Measurements from ENCODE around the gene MYL12B.

DNA sequence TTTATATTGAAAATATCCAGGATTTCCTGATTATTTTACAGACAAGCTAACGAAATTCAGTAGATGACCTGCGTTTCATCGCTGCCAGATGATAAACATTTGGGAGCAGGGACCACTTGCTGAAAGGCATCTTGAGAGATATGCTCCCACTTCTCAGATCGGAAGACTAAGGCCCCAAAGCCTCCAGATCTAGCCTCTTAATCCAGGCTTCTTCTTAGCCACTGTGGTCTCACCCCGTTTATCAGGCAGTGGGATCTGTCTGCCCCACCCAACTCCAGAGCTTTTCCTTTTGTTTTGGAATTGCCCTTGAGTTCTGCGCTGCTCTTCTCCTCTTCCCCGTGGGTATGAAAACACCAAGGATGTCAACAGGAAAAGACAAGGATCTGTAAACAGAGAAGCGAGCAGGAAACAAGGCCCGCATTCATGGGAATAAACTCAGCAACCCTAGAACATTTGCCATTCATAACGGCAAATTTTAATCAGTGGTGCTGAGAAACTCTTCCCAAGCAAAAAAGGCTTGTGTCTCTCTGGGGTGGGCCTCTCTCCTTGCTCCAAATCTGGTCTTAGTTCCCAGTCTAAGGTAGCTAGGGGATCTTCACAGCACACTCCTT is 21.4 kb downstream of the MYL12B start:
- TF ChIP-seq, protein P1, sequence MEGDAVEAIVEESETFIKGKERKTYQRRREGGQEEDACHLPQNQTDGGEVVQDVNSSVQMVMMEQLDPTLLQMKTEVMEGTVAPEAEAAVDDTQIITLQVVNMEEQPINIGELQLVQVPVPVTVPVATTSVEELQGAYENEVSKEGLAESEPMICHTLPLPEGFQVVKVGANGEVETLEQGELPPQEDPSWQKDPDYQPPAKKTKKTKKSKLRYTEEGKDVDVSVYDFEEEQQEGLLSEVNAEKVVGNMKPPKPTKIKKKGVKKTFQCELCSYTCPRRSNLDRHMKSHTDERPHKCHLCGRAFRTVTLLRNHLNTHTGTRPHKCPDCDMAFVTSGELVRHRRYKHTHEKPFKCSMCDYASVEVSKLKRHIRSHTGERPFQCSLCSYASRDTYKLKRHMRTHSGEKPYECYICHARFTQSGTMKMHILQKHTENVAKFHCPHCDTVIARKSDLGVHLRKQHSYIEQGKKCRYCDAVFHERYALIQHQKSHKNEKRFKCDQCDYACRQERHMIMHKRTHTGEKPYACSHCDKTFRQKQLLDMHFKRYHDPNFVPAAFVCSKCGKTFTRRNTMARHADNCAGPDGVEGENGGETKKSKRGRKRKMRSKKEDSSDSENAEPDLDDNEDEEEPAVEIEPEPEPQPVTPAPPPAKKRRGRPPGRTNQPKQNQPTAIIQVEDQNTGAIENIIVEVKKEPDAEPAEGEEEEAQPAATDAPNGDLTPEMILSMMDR (IDR thresholded peaks at IDR 0.05): no peak
- no peak for TF ChIP-seq POLR2A (IDR thresholded peaks at IDR 0.05)
